Tibial artery (tissue), 4 donors: ENCODE results near the gene RPRD1A.

ENCODE experiments used
- DNase-seq, 2 donors: peaks; one replicate each; pipeline ENCODE4 v3.0.0-alpha.2; 2019
- H3K27ac ChIP-seq, 2 donors: fragments of 200-600 bp; sonication (generic) in 1 of 2; 1 replicate in 1 of 2; 2 replicates in 1 of 2; pipeline ENCODE4 v1.5.1; 2018 to 2019; ENCODE audit warnings: mild to moderate bottlenecking in 1 of 2
- H3K27me3 ChIP-seq, 2 donors: fragments of 200-600 bp; sonication (generic) in 1 of 2; one replicate each; pipeline versions ENCODE4 v1.5.1 to v1.6.0; 2016 to 2019
- H3K36me3 ChIP-seq, 3 donors: fragments of 200-600 bp; sonication (generic) in 2 of 3; one replicate each; pipeline ENCODE4 v1.5.1; 2016 to 2019; ENCODE audit warnings: mild to moderate bottlenecking in 2 of 3
- H3K4me1 ChIP-seq, 4 donors: fragments of 200-600 bp; sonication (generic) in 2 of 4; 1 replicate in 3 of 4; 2 replicates in 1 of 4; pipeline ENCODE4 v1.5.1; 2016 to 2019
- H3K4me3 ChIP-seq, 2 donors: fragments of 200-600 bp; sonication (generic) in 1 of 2; 1 replicate in 1 of 2; 2 replicates in 1 of 2; pipeline ENCODE4 v1.5.1; 2018 to 2019; ENCODE audit warnings: mild to moderate bottlenecking in 2 of 2
- H3K9me3 ChIP-seq, 3 donors: fragments of 200-600 bp; sonication (generic) in 1 of 3; one replicate each; pipeline ENCODE4 v1.5.1; 2016 to 2019
- CTCF ChIP-seq, 2 experiments: fragments of 200-600 bp in 1 of 2; fragments of 450-650 bp in 1 of 2; IDR thresholded peaks; one replicate each; pipeline ENCODE4 v1.5.1; 2017 to 2019; ENCODE audit warnings: antibody characterized with exemption in 2 of 2, mild to moderate bottlenecking in 1 of 2, moderate library complexity in 1 of 2
- intact Hi-C: fragments of 100-400 bp; cut with DNase I; formaldehyde crosslinking; loops from one replicate; pipeline ENCODE4 v1.15.0; 2023; ENCODE audit warnings: low total_unique reads

Gene RPRD1A

GRCh38 chr18:36046898-36047297, 20.5 kb downstream of the RPRD1A start:
- TF ChIP-seq CTCF (IDR thresholded peaks at IDR 0.05), result no peak
- Histone ChIP-seq H3K4me3 (no peak overlapping the region), H3K9me3 (peaks cover 0 to 5% (median 3%) of the 10 kb centered on the region in 3 donors), H3K27me3 (no peaks in the 10 kb centered on the region), H3K27ac (no peak overlapping the region), H3K36me3 (no peaks in the 10 kb centered on the region), H3K4me1 (peaks cover 0 to 12% (median 3%) of the 10 kb centered on the region in 4 donors)
- intact Hi-C loops, result no loop called here
- DNase-seq, result no peak

- Histone ChIP-seq H3K36me3 (no peaks in the 10 kb centered on the region), H3K27ac (no peak overlapping the region), H3K27me3 (no peaks in the 10 kb centered on the region), H3K4me1 (peaks cover 0 to 12% (median 3%) of the 10 kb centered on the region in 4 donors), H3K4me3 (no peak overlapping the region), H3K9me3 (no peaks in the 10 kb centered on the region)
- intact Hi-C loops, result no loop called here
- no peak for DNase-seq
- TF ChIP-seq CTCF (IDR thresholded peaks at IDR 0.05), result no peak
These were observed 21.9 kb downstream of the RPRD1A start for GRCh38 chr18:36045241-36045991.

- intact Hi-C loops, result no loop called here
- Histone ChIP-seq H3K4me3 (no peak overlapping the region), H3K36me3 (peaks cover 0 to 4% (median 2%) of the 10 kb centered on the region in 3 donors), H3K27me3 (no peaks in the 10 kb centered on the region), H3K4me1 (peaks cover 0 to 12% (median 3%) of the 10 kb centered on the region in 4 donors), H3K9me3 (peaks cover 0 to 1% (median under 1%) of the 10 kb centered on the region in 3 donors), H3K27ac (no peak overlapping the region)
- no peak for TF ChIP-seq CTCF (IDR thresholded peaks at IDR 0.05)
- DNase-seq, result no peak
These were observed 24.2 kb downstream of the RPRD1A start for GRCh38 chr18:36043153-36043552.

GRCh38 chr18:36041146-36041545, 26.2 kb downstream of the RPRD1A start:
- Histone ChIP-seq H3K4me3 (no peak overlapping the region), H3K27me3 (no peaks in the 10 kb centered on the region), H3K9me3 (peaks cover 0 to 4% (median 3%) of the 10 kb centered on the region in 3 donors), H3K27ac (no peak overlapping the region), H3K4me1 (peaks cover 0 to 15% (median 4%) of the 10 kb centered on the region in 4 donors), H3K36me3 (peaks cover 0 to 9% (median 5%) of the 10 kb centered on the region in 3 donors)
- no peak for TF ChIP-seq CTCF (IDR thresholded peaks at IDR 0.05)
- intact Hi-C loops, result no loop called here
- DNase-seq, result no peak

- no peak for TF ChIP-seq CTCF (IDR thresholded peaks at IDR 0.05)
- Histone ChIP-seq H3K36me3 (peaks cover 0 to 9% (median 5%) of the 10 kb centered on the region in 3 donors), H3K9me3 (peaks cover 0 to 4% (median 3%) of the 10 kb centered on the region in 3 donors), H3K27ac (no peak overlapping the region), H3K4me3 (no peak overlapping the region), H3K27me3 (no peaks in the 10 kb centered on the region), H3K4me1 (peaks cover 0 to 28% (median 5%) of the 10 kb centered on the region in 4 donors)
- intact Hi-C loops, result no loop called here
- DNase-seq, result no peak
These were observed 29.2 kb downstream of the RPRD1A start for GRCh38 chr18:36038102-36038663.
